Measurements from ENCODE around the gene NCDN.

Gene NCDN

DNA sequence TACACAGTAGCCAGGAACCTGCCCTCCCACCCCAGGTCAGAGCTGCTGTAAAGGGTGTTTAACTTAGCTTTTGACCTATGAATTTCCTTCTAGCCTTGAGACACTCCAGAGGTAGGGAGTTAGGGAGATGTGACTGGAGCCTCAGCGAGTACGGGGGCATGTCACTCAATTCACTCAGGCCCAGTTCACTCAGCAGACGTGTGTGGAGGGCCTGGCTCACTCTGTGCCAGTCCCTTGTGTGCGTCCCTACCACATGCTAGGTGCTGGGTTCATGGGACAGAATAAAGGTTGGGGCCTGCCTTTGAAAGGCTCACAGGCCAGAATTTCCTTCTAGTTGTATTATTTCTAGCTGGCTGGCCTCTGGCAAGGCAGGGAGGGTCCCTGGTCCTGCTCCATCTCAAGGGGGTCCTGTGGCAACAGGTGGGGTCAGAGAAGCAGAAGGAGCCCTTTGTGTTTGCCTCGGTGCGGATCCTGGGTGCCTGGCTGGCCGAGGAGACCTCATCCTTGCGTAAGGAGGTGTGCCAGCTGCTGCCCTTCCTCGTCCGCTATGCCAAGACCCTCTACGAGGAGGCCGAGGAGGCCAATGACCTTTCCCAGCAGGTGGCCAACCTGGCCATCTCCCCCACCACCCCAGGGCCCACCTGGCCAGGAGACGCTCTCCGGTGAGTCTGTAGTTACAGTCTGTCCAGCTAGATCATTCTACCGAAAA is 4.5 kb downstream of the NCDN start:
- Histone ChIP-seq H3K9ac (peak overlapping the region in 6 of 11 experiments; percentile 8 to 57 (median 26); a peak in 5 of 22 replicates), H3K4me2 (peak overlapping the region; percentile 9 to 71 (median 60); a peak in 18 of 22 replicates), H3K36me3 (peaks cover 0 to 70% (median 41%) of the 10 kb centered on the region in 11 experiments; a peak in 18 of 22 replicates), H3K4me3 (no peak overlapping the region), H3K27me3 (no peaks in the 10 kb centered on the region), H4K20me1 (peaks cover 0 to 69% (median 52%) of the 10 kb centered on the region in 11 experiments; a peak in 18 of 22 replicates), H3K9me3 (replicated peaks in 1 of 11) (no peaks in the 10 kb centered on the region), H3K27ac (no peak overlapping the region), H3K4me1 (peaks cover 34 to 57% (median 52%) of the 10 kb centered on the region in 10 experiments; a peak in 19 of 20 replicates)
- TF ChIP-seq Cebpa-rat (IDR thresholded peaks at IDR 0.05), result no peak

DNA sequence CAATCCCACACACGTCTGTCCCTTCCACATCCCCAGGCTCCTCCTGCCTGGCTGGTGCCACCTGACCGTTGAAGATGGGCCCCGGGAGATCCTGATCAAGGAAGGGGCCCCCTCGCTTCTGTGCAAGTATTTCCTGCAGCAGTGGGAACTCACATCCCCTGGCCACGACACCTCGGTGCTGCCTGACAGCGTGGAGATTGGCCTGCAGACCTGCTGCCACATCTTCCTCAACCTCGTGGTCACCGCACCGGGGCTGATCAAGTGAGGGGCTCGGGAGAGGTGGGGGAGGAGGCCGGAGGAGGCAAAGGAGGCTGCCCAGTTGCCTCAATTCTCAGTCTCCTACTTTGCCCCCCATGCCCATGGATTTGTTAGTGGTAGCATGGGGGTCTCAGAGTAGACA is 5.6 kb downstream of the NCDN start:
- Histone ChIP-seq H3K4me2 (peak overlapping the region; percentile 30 to 71 (median 60); a peak in 20 of 22 replicates), H3K9ac (peak overlapping the region in 10 of 11 experiments; percentile 5 to 66 (median 42); a peak in 12 of 22 replicates)
- TF ChIP-seq Cebpa-rat (IDR thresholded peaks at IDR 0.05), result no peak

DNA sequence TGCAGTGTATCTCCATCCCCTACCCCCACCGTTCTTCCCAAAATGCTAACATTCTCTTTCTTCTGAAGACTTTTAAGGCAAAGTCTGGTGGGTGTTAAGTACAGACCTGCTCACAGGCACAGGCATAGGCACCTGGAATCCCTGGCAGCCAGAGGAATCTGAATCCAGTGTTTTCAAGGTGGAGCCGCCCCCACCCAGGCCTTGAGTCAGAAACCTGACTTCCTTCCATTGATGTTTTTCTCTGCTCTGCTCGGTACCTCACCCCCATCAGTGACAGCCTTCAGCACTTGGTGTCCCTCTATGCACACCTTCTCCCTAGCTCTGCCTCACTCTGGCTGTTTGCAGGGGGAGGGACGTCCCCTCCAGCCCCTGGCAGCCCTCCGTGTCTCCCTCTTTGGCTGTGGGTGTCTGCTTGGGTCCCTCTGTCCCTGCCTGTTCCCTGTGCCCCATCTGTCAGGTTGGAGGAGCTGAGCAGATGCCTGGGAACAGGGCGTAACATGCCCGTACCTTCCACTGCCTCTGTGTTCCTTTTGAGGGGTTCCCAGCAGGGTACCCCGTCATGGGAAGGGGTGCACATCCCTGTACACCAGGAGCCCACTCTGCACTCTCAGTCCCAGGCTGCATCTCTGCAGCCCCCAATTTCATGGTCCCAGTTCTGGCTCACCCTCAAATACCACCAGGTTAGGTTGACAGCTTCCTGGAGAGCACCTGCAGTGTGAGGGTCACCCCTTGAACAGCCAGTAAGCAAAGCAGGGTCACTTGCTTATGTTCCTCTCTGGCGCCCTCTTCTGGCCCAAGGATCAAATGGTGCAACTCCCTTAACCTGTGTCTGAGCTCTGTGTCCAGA is 6.7 kb downstream of the NCDN start:
- Histone ChIP-seq H3K4me1 (peaks cover 21 to 46% (median 40%) of the 10 kb centered on the region in 10 experiments; a peak in 19 of 20 replicates), H3K36me3 (peaks cover 0 to 77% (median 46%) of the 10 kb centered on the region in 11 experiments; a peak in 18 of 22 replicates), H4K20me1 (peaks cover 0 to 82% (median 49%) of the 10 kb centered on the region in 11 experiments; a peak in 18 of 22 replicates), H3K27ac (no peak overlapping the region), H3K4me2 (peak overlapping the region in 2 of 11 experiments; percentile 55 to 60; a peak in 1 of 22 replicates), H3K27me3 (no peaks in the 10 kb centered on the region), H3K4me3 (no peak overlapping the region), H3K9me3 (replicated peaks in 1 of 11) (no peaks in the 10 kb centered on the region), H3K9ac (peak overlapping the region in 4 of 11 experiments; percentile 7 to 56 (median 44); a peak in 2 of 22 replicates)
- no peak for TF ChIP-seq Cebpa-rat (IDR thresholded peaks at IDR 0.05)

More for the DNA sequence above, 5.6 kb downstream of the NCDN start:
- Histone ChIP-seq H3K4me1 (peaks cover 31 to 56% (median 50%) of the 10 kb centered on the region in 10 experiments; a peak in 19 of 20 replicates), H3K27me3 (no peaks in the 10 kb centered on the region), H3K36me3 (peaks cover 0 to 77% (median 45%) of the 10 kb centered on the region in 11 experiments; a peak in 18 of 22 replicates), H4K20me1 (peaks cover 0 to 75% (median 52%) of the 10 kb centered on the region in 11 experiments; a peak in 18 of 22 replicates), H3K27ac (peak overlapping the region in 1 of 11 experiments; percentile 18; a peak in 1 of 22 replicates), H3K4me3 (no peak overlapping the region), H3K9me3 (replicated peaks in 1 of 11) (no peaks in the 10 kb centered on the region)

DNA sequence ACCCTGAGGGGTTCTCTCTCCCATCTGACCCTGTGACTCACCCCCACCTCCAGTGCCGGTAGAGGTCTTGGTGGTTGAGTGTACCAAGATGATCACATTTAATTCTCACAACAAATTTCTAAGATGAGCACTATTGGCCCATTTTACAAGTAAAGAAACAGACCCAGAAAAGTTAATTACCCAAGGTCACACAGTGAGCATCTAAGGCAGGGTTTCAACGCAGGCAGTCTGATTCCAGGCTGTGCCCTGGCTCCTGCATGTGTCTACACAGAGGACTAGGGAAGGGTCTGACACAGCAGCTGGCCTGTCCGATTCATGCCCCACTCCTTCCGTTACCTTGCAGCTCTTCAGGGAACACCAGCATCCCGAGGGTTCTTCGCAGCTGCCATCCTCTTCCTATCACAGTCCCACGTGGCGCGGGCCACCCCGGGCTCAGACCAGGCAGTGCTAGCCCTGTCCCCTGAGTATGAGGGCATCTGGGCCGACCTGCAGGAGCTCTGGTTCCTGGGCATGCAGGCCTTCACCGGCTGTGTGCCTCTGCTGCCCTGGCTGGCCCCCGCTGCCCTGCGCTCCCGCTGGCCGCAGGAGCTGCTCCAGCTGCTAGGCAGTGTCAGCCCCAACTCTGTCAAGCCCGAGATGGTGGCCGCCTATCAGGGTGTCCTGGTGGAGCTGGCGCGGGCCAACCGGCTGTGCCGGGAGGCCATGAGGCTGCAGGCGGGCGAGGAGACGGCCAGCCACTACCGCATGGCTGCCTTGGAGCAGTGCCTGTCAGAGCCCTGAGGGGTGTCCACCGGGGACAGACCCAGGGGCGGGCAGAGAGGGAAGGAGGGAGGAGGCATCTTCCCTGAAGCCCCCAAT is 7.5 kb downstream of the NCDN start:
- Histone ChIP-seq H3K4me2 (no peak overlapping the region), H3K4me1 (peaks cover 17 to 39% (median 33%) of the 10 kb centered on the region in 10 experiments; a peak in 19 of 20 replicates), H4K20me1 (peaks cover 0 to 81% (median 41%) of the 10 kb centered on the region in 11 experiments; a peak in 18 of 22 replicates), H3K27me3 (0 out of 22 replicates have a peak, but pooled peaks cover 0 to under 1% (median 0%) of the 10 kb centered on the region in 11 experiments), H3K9ac (no peak overlapping the region), H3K27ac (no peak overlapping the region), H3K36me3 (peaks cover 0 to 76% (median 46%) of the 10 kb centered on the region in 11 experiments; a peak in 18 of 22 replicates), H3K9me3 (replicated peaks in 1 of 11) (no peaks in the 10 kb centered on the region), H3K4me3 (no peak overlapping the region)
- TF ChIP-seq Cebpa-rat (IDR thresholded peaks at IDR 0.05), result no peak

DNA sequence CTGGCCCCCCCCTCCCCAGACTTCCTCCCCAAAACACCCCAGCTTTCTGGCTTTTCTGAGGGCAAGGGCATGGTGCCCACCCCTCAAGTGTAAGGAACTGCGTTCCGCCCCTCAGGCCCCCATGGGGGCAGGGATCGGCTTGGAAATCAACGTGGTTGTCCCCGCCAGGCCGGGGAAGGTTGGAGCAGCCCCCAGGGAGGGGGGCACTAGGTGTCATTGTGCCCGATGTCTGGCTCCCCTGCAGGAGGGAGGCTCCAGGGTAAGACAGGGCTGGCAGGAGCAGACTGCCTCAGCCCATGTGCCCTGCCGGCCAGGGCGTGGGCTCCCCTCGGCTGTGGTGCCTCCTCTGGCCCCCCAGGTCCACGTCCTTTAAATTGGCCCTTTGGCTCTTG is 8.1 kb downstream of the NCDN start:
- Histone ChIP-seq H3K9me3 (replicated peaks in 1 of 11) (no peaks in the 10 kb centered on the region), H3K27ac (no peak overlapping the region), H3K4me1 (peaks cover 20 to 40% (median 34%) of the 10 kb centered on the region in 10 experiments; a peak in 19 of 20 replicates), H4K20me1 (peaks cover 0 to 81% (median 35%) of the 10 kb centered on the region in 11 experiments; a peak in 18 of 22 replicates), H3K27me3 (peaks cover 0 to 6% (median 3%) of the 10 kb centered on the region in 11 experiments; a peak in 11 of 22 replicates), H3K4me2 (no peak overlapping the region), H3K36me3 (peaks cover 0 to 69% (median 39%) of the 10 kb centered on the region in 11 experiments; a peak in 18 of 22 replicates), H3K9ac (no peak overlapping the region), H3K4me3 (no peak overlapping the region)
- no peak for TF ChIP-seq Cebpa-rat (IDR thresholded peaks at IDR 0.05)

DNA sequence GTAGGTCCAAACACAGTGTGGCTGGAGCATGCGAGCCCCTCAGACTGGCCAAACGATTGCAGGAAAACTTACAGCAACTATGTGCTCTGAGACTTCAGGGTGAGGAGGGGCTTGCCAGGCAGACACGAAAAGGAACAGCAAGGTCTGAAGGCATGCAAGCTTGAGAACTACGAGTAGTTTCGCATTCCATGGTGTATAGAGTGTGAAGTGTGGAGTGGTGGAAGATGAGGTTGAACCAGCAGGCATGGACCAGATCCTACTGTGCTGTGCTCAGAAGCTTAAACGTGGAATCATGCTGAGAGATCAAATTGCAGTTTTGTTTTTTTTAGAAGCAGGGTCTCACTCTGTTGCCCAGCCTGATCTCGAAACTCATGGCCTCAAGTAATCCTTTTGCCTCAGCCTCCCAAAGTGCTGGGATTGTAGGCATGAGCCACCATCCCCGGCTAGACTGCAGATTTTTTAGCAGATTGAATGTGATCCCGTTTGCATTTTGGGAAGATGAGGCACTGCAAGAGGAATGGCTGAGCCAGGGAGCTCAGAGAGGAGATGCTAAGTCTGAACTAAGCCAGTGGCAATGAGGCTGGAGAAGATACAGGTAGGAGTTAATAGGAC is 10.5 kb downstream of the NCDN start:
- peaks cover 6 to 31% (median 27%) of the 10 kb centered on the region in 10 experiments for H3K4me1 ChIP-seq
- peaks cover 20 to 30% (median 26%) of the 10 kb centered on the region in 11 experiments for H3K27me3 ChIP-seq
- H3K9ac ChIP-seq, result peak overlapping the region in 2 of 11 experiments; percentile 8 to 15; a peak in 1 of 22 replicates
- H3K4me3 ChIP-seq, result no peak overlapping the region
- H3K27ac ChIP-seq, result no peak overlapping the region
- TF ChIP-seq Cebpa-rat (IDR thresholded peaks at IDR 0.05), result no peak
- H4K20me1 ChIP-seq, result peaks cover 4 to 80% (median 14%) of the 10 kb centered on the region in 11 experiments; a peak in 15 of 22 replicates
- no peaks in the 10 kb centered on the region for H3K9me3 ChIP-seq (replicated peaks in 1 of 11)
- no peak overlapping the region for H3K4me2 ChIP-seq
- H3K36me3 ChIP-seq, result peaks cover 0 to 46% (median 23%) of the 10 kb centered on the region in 11 experiments; a peak in 17 of 22 replicates

DNA sequence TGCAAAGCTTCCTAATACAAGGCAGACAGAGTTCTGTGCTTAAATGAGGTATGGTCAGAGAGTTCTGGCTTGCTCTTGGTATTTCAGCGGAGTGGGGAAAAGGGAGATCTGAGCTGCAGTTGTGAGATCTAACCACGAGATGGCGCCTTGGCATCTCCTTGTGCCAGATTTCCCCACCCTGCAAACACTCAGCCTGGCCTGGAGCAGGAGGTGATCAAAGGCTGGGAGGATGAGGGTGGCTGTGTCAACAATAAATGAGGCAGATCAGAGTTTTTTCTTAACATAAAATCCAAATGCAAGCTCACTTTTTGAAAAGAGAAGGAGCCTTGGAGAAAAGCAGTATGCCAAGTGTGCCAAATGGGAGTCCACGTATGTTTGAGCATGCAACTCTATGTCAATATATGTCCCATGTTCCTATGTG is 11.4 kb downstream of the NCDN start:
- H3K9ac ChIP-seq, result no peak overlapping the region
- peaks cover 16 to 33% (median 28%) of the 10 kb centered on the region in 10 experiments for H3K4me1 ChIP-seq
- no peak overlapping the region for H3K4me3 ChIP-seq
- H4K20me1 ChIP-seq, result peaks cover 0 to 80% (median 10%) of the 10 kb centered on the region in 11 experiments; a peak in 14 of 22 replicates
- 0 out of 22 replicates have a peak overlapping the region, but pooled peaks of 1 of the 11 experiments have one; percentile 1 for H3K4me2 ChIP-seq
- H3K9me3 ChIP-seq (replicated peaks in 1 of 11), result peaks cover 0 to 6% (median 0%) of the 10 kb centered on the region in 11 experiments; a peak in 6 of 22 replicates
- no peak for TF ChIP-seq Cebpa-rat (IDR thresholded peaks at IDR 0.05)
- H3K36me3 ChIP-seq, result peaks cover 0 to 42% (median 20%) of the 10 kb centered on the region in 11 experiments; a peak in 16 of 22 replicates
- peaks cover 30 to 39% (median 35%) of the 10 kb centered on the region in 11 experiments for H3K27me3 ChIP-seq
- H3K27ac ChIP-seq, result no peak overlapping the region
